ENCODE data around the gene ELF1. TPM values are rescaled to one million over a fixed set of nuclear protein-coding genes. Genes with fewer than 3 reads are reported as not detected.
A peak's percentile ranks its signal among the peaks of the same experiment; 100 is the strongest.
"Not testable (repeated sequence)": the region's sequence is repeated elsewhere in the genome, so short reads cannot be mapped to it uniquely, and the experiment has no call there.

Gene ELF1
- total RNA-seq, 1 donor from 2014 or later, result 28.5 TPM

- TF ChIP-seq CTCF (conservative IDR thresholded peaks at IDR 0.05; ENCODE audit: low read depth, low read length), result peak; percentile 59
- DNase-seq (ENCODE audit: low read depth), result no peak
- no peak overlapping the region for H3K4me3 ChIP-seq (ENCODE audit: low read depth, low read length)
Observed at GRCh38 chr13:41054212-41054877, 35.2 kb upstream of the ELF1 start.

GRCh38 chr13:41053384-41053826 lies 34.3 kb upstream of the ELF1 start:
- DNase-seq (ENCODE audit: low read depth), result no peak
- TF ChIP-seq CTCF (conservative IDR thresholded peaks at IDR 0.05; ENCODE audit: low read depth, low read length), result no peak
- H3K4me3 ChIP-seq (ENCODE audit: low read depth, low read length), result no peak overlapping the region

GRCh38 chr13:41052441-41052840 lies 33.3 kb upstream of the ELF1 start:
- no peak for DNase-seq (ENCODE audit: low read depth)
- TF ChIP-seq CTCF (conservative IDR thresholded peaks at IDR 0.05; ENCODE audit: low read depth, low read length), result no peak
- H3K4me3 ChIP-seq (ENCODE audit: low read depth, low read length), result no peak overlapping the region

GRCh38 chr13:41049480-41050440 lies 30.6 kb upstream of the ELF1 start:
- no peak for DNase-seq (ENCODE audit: low read depth)
- no peak overlapping the region for H3K4me3 ChIP-seq (ENCODE audit: low read depth, low read length)
- TF ChIP-seq CTCF (conservative IDR thresholded peaks at IDR 0.05; ENCODE audit: low read depth, low read length), result no peak

GRCh38 chr13:41048640-41049039 lies 29.5 kb upstream of the ELF1 start:
- no peak for DNase-seq (ENCODE audit: low read depth)
- no peak for TF ChIP-seq CTCF (conservative IDR thresholded peaks at IDR 0.05; ENCODE audit: low read depth, low read length)

GRCh38 chr13:41042419-41042818 lies 23.3 kb upstream of the ELF1 start:
- DNase-seq (ENCODE audit: low read depth); H3K4me3 ChIP-seq (ENCODE audit: low read depth, low read length): not testable (repeated sequence)

More at GRCh38 chr13:41048640-41049039, 29.5 kb upstream of the ELF1 start:
- no peak overlapping the region for H3K4me3 ChIP-seq (ENCODE audit: low read depth, low read length)

- TF ChIP-seq CTCF (conservative IDR thresholded peaks at IDR 0.05; ENCODE audit: low read depth, low read length), result no peak
- no peak for DNase-seq (ENCODE audit: low read depth)
- H3K4me3 ChIP-seq (ENCODE audit: low read depth, low read length), result no peak overlapping the region
Observed at GRCh38 chr13:41040584-41041334, 21.6 kb upstream of the ELF1 start.

Data from epithelial cell of proximal tubule (primary cell).